HCT116 (cell line): ENCODE data around the gene LRRC53. TPM values are rescaled to one million over a fixed set of nuclear protein-coding genes. Genes with fewer than 3 reads are reported as not detected.

Source experiments
- ATAC-seq: fragments of 200-7000 bp; cut with Tn5 transposase; 2 replicates; pipeline ENCODE4 v1.9.1; 2020; ENCODE audit warnings: mild to moderate bottlenecking, moderate library complexity
- BruUV-seq: library from RNA; stranded (reverse); fragments of 400-500 nt; replicated peaks from 2 replicates; lab custom pipeline; 2021; lab: Mats Ljungman, UMichigan
- CTCF ChIA-PET: fragments of 300-600 bp; sonication (Branson Sonifier 250); formaldehyde crosslinking; loops from one replicate; lab custom pipeline; 2021; ENCODE audit warnings: antibody characterized with exemption; lab: Charles Lee
- POLR2A ChIA-PET: fragments of 300-600, 350-600 bp; sonication (Branson Sonifier 250); formaldehyde crosslinking; loops from one replicate; lab custom pipeline; 2021; ENCODE audit warnings: antibody characterized with exemption; lab: Charles Lee
- RAD21 ChIA-PET, 2 experiments: fragments of 300-600 bp; sonication (Branson Sonifier 250); formaldehyde crosslinking; loops; one replicate each; lab custom pipeline; 2023; ENCODE audit warnings: low total read pairs in 2 of 2; ENCODE audit not compliant: uncharacterized antibody in 2 of 2, unreplicated experiment in 2 of 2, low non-redundant PET in 1 of 2; lab: Charles Lee
- DNase-seq: peaks from one replicate; pipeline ENCODE4 v3.0.0-alpha.2; 2010; ENCODE audit warnings: low read depth, low spot score
- H2AFZ ChIP-seq: fragments of 200-600 bp; shearing (Covaris generic), sonication (generic); 2 replicates; pipeline ENCODE4 v1.6.1; 2017; ENCODE audit warnings: low read depth, mixed run types, mixed read lengths, antibody characterized with exemption, low read length; ENCODE audit not compliant: poor library complexity, severe bottlenecking
- H3K27ac ChIP-seq: 2 replicates; pipeline ENCODE4 v1.5.1; 2012; ENCODE audit warnings: low read depth, low read length
- H3K27me3 ChIP-seq: fragments of 200-600 bp; sonication (generic); 2 replicates; pipeline ENCODE4 v1.6.1; 2016; ENCODE audit warnings: mixed run types, low read length, mixed read lengths; ENCODE audit not compliant: insufficient read depth
- H3K36me3 ChIP-seq, 2 experiments: fragments of 200-500 bp in 1 of 2; fragments of 200-600 bp in 1 of 2; sonication (Bioruptor generic) in 1 of 2; sonication (generic) in 1 of 2; 2 replicates each; pipeline versions ENCODE4 v1.5.1 to v1.6.1; 2014 to 2016; ENCODE audit warnings: low read length in 2 of 2, inconsistent platforms in 1 of 2, mixed read lengths in 1 of 2, mixed run types in 1 of 2; ENCODE audit not compliant: insufficient read depth in 2 of 2, control insufficient read depth in 1 of 2
- H3K4me1 ChIP-seq, 2 experiments: fragments of 200-600 bp in 1 of 2; sonication (generic) in 1 of 2; 2 replicates each; pipeline versions ENCODE4 v1.5.1 to v1.6.1; 2012 to 2017; ENCODE audit warnings: low read length in 2 of 2, inconsistent platforms in 1 of 2, mild to moderate bottlenecking in 1 of 2, mixed read lengths in 1 of 2, mixed run types in 1 of 2, moderate library complexity in 1 of 2; ENCODE audit not compliant: insufficient read depth in 2 of 2, control insufficient read depth in 1 of 2
- H3K4me2 ChIP-seq: fragments of 200-600 bp; sonication (generic); 2 replicates; pipeline ENCODE4 v1.6.1; 2017; ENCODE audit warnings: mixed run types, low read length, mixed read lengths
- H3K4me3 ChIP-seq, 2 experiments: fragments of 200-600 bp in 1 of 2; sonication (generic) in 1 of 2; replicated peaks in 1 of 2; 2 replicates each; pipeline ENCODE4 v1.5.1; 2011 to 2016; ENCODE audit warnings: low read length in 2 of 2, control low read depth in 1 of 2, low read depth in 1 of 2, mild to moderate bottlenecking in 1 of 2, mixed read lengths in 1 of 2, mixed run types in 1 of 2
- H3K79me2 ChIP-seq: fragments of 200-600 bp; sonication (generic); 2 replicates; pipeline ENCODE4 v1.6.1; 2017; ENCODE audit warnings: mild to moderate bottlenecking, mixed run types, low read length, moderate library complexity, mixed read lengths; ENCODE audit not compliant: insufficient read depth
- H3K9ac ChIP-seq: fragments of 200-600 bp; sonication (generic); 2 replicates; pipeline ENCODE4 v1.6.1; 2016; ENCODE audit warnings: low read length, mixed read lengths
- H3K9me2 ChIP-seq: fragments of 200-600 bp; sonication (generic), shearing (Covaris generic); 2 replicates; pipeline ENCODE4 v1.6.1; 2017; ENCODE audit warnings: mixed run types, mild to moderate bottlenecking, moderate library complexity; ENCODE audit not compliant: insufficient read depth
- H3K9me3 ChIP-seq, 2 experiments: fragments of 200-500 bp in 1 of 2; fragments of 200-600 bp in 1 of 2; sonication (Bioruptor generic) in 1 of 2; sonication (generic) in 1 of 2; 2 replicates each; pipeline ENCODE4 v1.6.1; 2014 to 2017; ENCODE audit warnings: low read length in 2 of 2, mixed read lengths in 2 of 2, inconsistent platforms in 1 of 2, low read depth in 1 of 2, mild to moderate bottlenecking in 1 of 2, mixed run types in 1 of 2, moderate library complexity in 1 of 2; ENCODE audit not compliant: control insufficient read depth in 1 of 2, insufficient read depth in 1 of 2
- H4K20me1 ChIP-seq: fragments of 200-600 bp; sonication (generic), shearing (Covaris generic); 2 replicates; pipeline ENCODE4 v1.6.1; 2017; ENCODE audit warnings: mixed run types, mild to moderate bottlenecking, moderate library complexity; ENCODE audit not compliant: insufficient read depth
- CBX3 ChIP-seq: IDR thresholded peaks from 2 replicates; pipeline ENCODE4 v1.6.1; 2012; ENCODE audit warnings: low read depth
- CEBPB ChIP-seq: IDR thresholded peaks from 2 replicates; pipeline ENCODE4 v1.6.1; 2012; ENCODE audit warnings: low read depth
- CTCF ChIP-seq, 3 experiments: fragments of 200-600 bp in 1 of 3; sonication (generic) in 1 of 3; IDR thresholded peaks in 2 of 3; conservative IDR thresholded peaks in 1 of 3; 2 replicates each; pipeline ENCODE4 v1.5.1; 2012 to 2017; ENCODE audit warnings: low read depth in 2 of 3, low read length in 2 of 3, antibody characterized with exemption in 1 of 3, borderline replicate concordance in 1 of 3, control low read depth in 1 of 3, mild to moderate bottlenecking in 1 of 3, mixed read lengths in 1 of 3, mixed run types in 1 of 3, moderate library complexity in 1 of 3; ENCODE audit not compliant: insufficient read depth in 1 of 3
- EGR1 ChIP-seq: IDR thresholded peaks from 2 replicates; pipeline ENCODE4 v1.6.1; 2012; ENCODE audit warnings: low read depth
- EZH2 ChIP-seq: fragments of 200-600 bp; sonication (generic); IDR thresholded peaks from 2 replicates; pipeline ENCODE4 v1.6.1; 2017; ENCODE audit warnings: antibody characterized with exemption, mixed run types
- FOSL1 ChIP-seq: IDR thresholded peaks from 2 replicates; pipeline ENCODE4 v1.6.1; 2012; ENCODE audit warnings: low read depth
- JUND ChIP-seq: IDR thresholded peaks from 2 replicates; pipeline ENCODE4 v1.6.1; 2012
- MAX ChIP-seq: IDR thresholded peaks from 2 replicates; pipeline ENCODE4 v1.6.1; 2012
- POLR2AphosphoS5 ChIP-seq: IDR thresholded peaks from 2 replicates; pipeline ENCODE4 v1.6.1; 2011; ENCODE audit warnings: mild to moderate bottlenecking, low read depth, low read length, moderate library complexity
- SIN3A ChIP-seq: IDR thresholded peaks from 2 replicates; pipeline ENCODE4 v1.6.1; 2012; ENCODE audit warnings: low read depth
- SP1 ChIP-seq: IDR thresholded peaks from 2 replicates; pipeline ENCODE4 v1.6.1; 2012; ENCODE audit warnings: low read depth
- SRF ChIP-seq: IDR thresholded peaks from 2 replicates; pipeline ENCODE4 v1.6.1; 2012; ENCODE audit warnings: low read depth
- ZFX ChIP-seq: fragments of 450-650 bp; IDR thresholded peaks from 2 replicates; pipeline ENCODE4 v1.6.1; 2017
- ZNF274 ChIP-seq: fragments of 200-500 bp; sonication (Bioruptor generic); IDR thresholded peaks from 2 replicates; pipeline ENCODE4 v1.6.1; 2014; ENCODE audit warnings: mild to moderate bottlenecking, low read depth, low read length, inconsistent platforms
- intact Hi-C: fragments of 100-400 bp; cut with micrococcal nuclease; formaldehyde crosslinking; loops from 2 replicates; pipeline ENCODE4 v1.10.0; 2022
- total RNA-seq: library from RNA; stranded (reverse); gene quantifications from one replicate; pipeline ENCODE4 v1.2.1, GENCODE V29; 2021; ENCODE audit not compliant: unreplicated experiment

The LRRC53 gene
- total RNA-seq, 1 experiment from 2014 or later: not detected

- Histone ChIP-seq H3K36me3 (no peaks in the 10 kb centered on the region), H3K9ac (no peak overlapping the region), H3K4me2 (no peak overlapping the region), H2AFZ (no peak overlapping the region), H3K27ac (no peak overlapping the region), H3K9me2 (no peaks in the 10 kb centered on the region), H3K4me3 (no peak overlapping the region), H3K79me2 (no peaks in the 10 kb centered on the region), H3K27me3 (peaks cover 20% of the 10 kb centered on the region)
- no TSS peak for BruUV-seq
- intact Hi-C loops: no loop called here
- no peak for DNase-seq
- CTCF ChIA-PET: no interaction called here
- POLR2A ChIA-PET: no interaction called here
- TF ChIP-seq ZNF274: no peak
- TF ChIP-seq, all 23 proteins: peak for 0
- no peak for ATAC-seq
- Histone ChIP-seq H3K9me3 (no peaks in the 10 kb centered on the region), H4K20me1 (no peaks in the 10 kb centered on the region), H3K4me1 (no peaks in the 10 kb centered on the region)
- RAD21 ChIA-PET: no interaction called here
Observed at GRCh38 chr1:74426208-74426937, 86.0 kb downstream of the LRRC53 start.

- peaks cover 20% of the 10 kb centered on the region for H3K27me3 ChIP-seq
- ChIA-PET CTCF (no interaction called here), RAD21 (no interaction called here), POLR2A (no interaction called here)
- no peaks in the 10 kb centered on the region for H3K4me1 ChIP-seq
- H4K20me1 ChIP-seq: no peaks in the 10 kb centered on the region
- TF ChIP-seq MAX: no peak
- no peak for TF ChIP-seq JUND
- no peak for TF ChIP-seq EGR1
- TF ChIP-seq SP1: no peak
- TF ChIP-seq CEBPB: no peak
- no peak for TF ChIP-seq FOSL1
- no peak for TF ChIP-seq SIN3A
- no peak for TF ChIP-seq POLR2AphosphoS5
- TF ChIP-seq ZFX: no peak
- TF ChIP-seq CTCF (IDR thresholded peaks at IDR 0.05 in 2 of 3, conservative IDR thresholded peaks at IDR 0.05 in 1 of 3; ENCODE audit: borderline replicate concordance in 1 of 3, insufficient read depth in 1 of 3, low read depth in 2 of 3, low read length in 2 of 3): no peak
- TF ChIP-seq EZH2: no peak
- no peak for TF ChIP-seq CBX3
- TF ChIP-seq SRF: no peak
- no peak overlapping the region for H3K4me3 ChIP-seq
- no peak overlapping the region for H3K9ac ChIP-seq
- H3K27ac ChIP-seq: no peak overlapping the region
- H2AFZ ChIP-seq: no peak overlapping the region
- ATAC-seq (no peak), DNase-seq (no peak)
- H3K79me2 ChIP-seq: no peaks in the 10 kb centered on the region
- no peaks in the 10 kb centered on the region for H3K9me2 ChIP-seq
- no peak overlapping the region for H3K4me2 ChIP-seq
- H3K9me3 ChIP-seq: no peaks in the 10 kb centered on the region
- H3K36me3 ChIP-seq: no peaks in the 10 kb centered on the region
- no TSS peak for BruUV-seq
- intact Hi-C loops: no loop called here
Observed at GRCh38 chr1:74425676-74426075, 86.7 kb downstream of the LRRC53 start.
